Parietal lobe (tissue), 1 donor: ENCODE measurements around the gene SZRD1. TPM values are rescaled to one million over a fixed set of nuclear protein-coding genes. Genes with fewer than 3 reads are reported as not detected.

ENCODE experiments used
- total RNA-seq: library from RNA; depleted of rRNA; stranded (reverse); fragments of >200 nt; gene quantifications from one replicate; pipeline ENCODE4 v1.2.3, GENCODE V29; 2014

The SZRD1 gene
- total RNA-seq, result 9.1 TPM

DNA sequence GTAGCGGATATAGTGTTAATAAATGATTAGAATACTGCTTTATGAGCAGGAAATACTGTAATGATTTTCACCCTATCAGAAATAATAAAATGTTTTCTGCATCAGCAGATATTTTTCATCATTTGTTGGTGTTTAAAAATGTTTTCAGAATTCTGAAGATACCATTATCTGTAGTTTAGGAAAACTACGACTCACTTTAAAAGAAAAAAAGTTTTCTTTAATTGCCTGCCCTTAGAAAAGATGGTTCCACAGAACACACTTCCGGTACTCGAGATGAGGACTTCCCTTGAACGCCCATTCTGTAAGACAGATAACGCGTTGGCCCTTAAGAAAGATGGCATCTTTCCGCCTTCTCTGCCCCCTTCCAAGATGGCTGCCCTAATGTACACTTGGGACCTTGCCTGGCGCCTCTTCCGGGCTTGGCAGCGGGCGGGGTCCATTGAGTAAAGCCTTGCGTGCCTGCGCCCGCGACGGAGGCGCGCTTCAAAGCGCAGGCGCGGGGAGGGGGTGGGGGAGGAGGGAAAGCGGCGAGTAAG is at the start of gene SZRD1:
Gene SZRD1 (plus strand): TSS at position 521 of the 536 bp plus-strand sequence. CDS start 16 bp downstream, outside the sequence.

DNA sequence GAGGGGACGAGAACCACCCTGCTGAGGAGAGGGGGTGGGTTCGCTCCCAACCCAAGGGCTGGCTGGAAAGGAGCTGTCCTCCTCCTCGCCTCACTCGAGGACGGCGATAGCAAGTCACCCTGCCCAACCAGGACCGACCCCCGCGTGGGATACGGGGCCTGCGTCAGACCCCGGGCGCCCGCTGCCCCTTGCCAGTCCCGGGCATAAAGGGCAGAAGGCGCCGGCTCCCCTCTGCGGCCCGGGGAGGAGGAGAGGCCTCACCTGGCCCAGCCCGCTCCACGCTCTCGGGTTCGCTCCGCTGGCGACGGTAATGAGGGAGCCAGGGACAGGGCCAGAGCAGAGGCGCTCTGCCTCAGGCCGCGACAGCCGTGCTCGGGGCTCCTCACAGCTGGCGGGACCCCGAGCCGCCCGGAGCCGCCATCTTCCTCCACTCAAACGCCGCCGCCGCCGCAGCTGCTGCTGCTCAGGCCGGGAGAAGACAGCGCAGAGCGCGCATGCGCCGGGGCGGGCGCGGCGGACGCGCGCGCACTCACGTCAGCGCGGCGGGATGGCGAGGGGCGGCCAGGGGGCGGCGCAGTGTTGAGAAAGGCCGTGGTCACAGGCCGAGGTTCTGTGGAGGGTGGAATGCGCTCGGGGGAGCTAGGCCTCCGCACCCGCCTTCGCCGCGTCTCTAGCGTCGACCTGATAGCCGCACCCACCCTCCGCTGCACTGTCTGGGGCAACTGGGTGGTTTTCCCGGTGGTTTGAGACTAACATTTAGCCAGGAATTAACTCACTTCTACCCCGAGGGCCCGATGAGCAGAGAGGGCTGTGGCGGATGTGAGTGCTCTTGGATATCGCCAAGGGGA is 14.8 kb upstream of the SZRD1 start, which contains the start of gene FBXO42:
Gene FBXO42 (minus strand): TSS at position 487 of the 848 bp plus-strand sequence. CDS start 37,062 bp downstream, outside the sequence.

DNA sequence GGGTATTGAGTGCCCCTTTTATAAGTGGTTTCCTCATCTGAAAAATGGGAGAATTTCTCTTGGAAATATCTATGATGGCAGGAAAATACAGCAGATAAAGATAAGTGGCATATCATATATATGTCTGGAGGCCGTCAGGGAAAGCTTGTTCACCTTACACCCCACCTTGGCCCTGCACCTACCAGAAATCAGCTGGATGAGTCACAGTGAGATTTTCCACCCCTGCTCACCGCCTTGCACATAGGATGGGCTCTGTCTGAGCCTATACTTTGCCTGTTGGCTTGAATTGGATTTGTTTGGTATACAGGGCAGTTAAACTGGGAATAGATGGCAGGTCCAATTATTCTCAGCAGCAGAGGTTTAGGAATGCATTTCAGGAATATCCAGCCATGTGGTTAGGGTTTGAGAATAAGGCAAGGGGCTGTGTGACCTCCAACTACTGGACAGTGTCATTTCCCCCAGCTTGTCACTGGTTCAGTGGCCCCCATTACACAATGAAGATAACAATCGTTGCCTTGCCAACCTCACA is 70.0 kb downstream of the SZRD1 start, which contains the start of gene SPATA21:
Gene SPATA21 (minus strand): TSS at position 479 of the 529 bp plus-strand sequence. CDS start 6,053 bp downstream, outside the sequence.

GRCh38 chr1:16440470-16441281 is 73.6 kb downstream of the SZRD1 start, which contains the start of gene NECAP2:
Gene NECAP2, plus strand, starts transcription at chr1:16440724. Its CDS starts 38 bp downstream, at chr1:16440762.

Other genes starting within 250 kb of the SZRD1 start
- gene EPHA2, start 211.2 kb upstream of the SZRD1 start, total RNA-seq, result 1.9 TPM
- gene ARHGEF19, start 154.6 kb upstream of the SZRD1 start, total RNA-seq, result 1.6 TPM
- 15.0 TPM for gene CPLANE2, start 130.1 kb upstream of the SZRD1 start, total RNA-seq
- 56.0 TPM for gene FBXO42, start 14.8 kb upstream of the SZRD1 start, total RNA-seq
- 0.31 TPM for gene SPATA21, start 70.2 kb downstream of the SZRD1 start, total RNA-seq
- gene NECAP2, start 73.5 kb downstream of the SZRD1 start, total RNA-seq, result 39.1 TPM
- under 0.01 TPM for gene RNU1-1, start 147.0 kb downstream of the SZRD1 start, total RNA-seq
- gene NBPF1, start 246.3 kb downstream of the SZRD1 start, total RNA-seq, result 163 TPM